GM18951 (cell line): ENCODE measurements around the gene SKAP1.
"Not testable (repeated sequence)": the region's sequence is repeated elsewhere in the genome, so short reads cannot be mapped to it uniquely, and the experiment has no call there.

ENCODE experiments used
- POLR2A ChIP-seq: IDR thresholded peaks from 4 replicates; pipeline ENCODE4 v1.6.1; 2011; ENCODE audit warnings: mild to moderate bottlenecking; ENCODE audit not compliant: insufficient read length, insufficient read depth; ENCODE audit errors: extremely low read depth
- in situ Hi-C: fragments of 300-500 bp; cut with MboI; formaldehyde crosslinking; loops from one replicate; pipeline ENCODE4 v1.12.0; 2022; ENCODE audit warnings: low sequenced_read_pairs, mixed read lengths, inconsistent platforms; ENCODE audit not compliant: unreplicated experiment

The SKAP1 gene

DNA sequence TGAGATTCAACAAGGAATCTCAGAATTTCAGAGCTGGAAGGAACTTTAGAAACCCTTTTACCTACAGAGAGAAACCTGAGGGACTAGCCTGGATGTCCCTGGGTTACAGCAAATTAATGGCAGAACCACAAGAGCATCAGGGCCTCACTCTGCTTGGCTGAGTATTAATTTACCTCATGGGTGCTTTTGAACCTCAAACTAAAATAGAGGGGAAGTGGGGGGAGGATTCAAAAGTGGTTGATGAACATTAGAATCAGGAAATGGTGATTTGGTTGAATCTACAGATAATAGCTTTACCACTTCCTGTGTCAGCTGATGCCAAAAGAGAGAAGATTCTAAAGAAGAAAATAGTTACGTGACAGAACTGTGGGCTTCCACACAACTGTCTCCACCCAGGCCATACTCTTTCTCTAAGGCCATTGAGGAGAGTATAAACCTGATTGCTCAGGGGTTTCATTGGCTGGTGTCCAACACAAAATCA lies 11.3 kb upstream of the SKAP1 start:
- peak; percentile 27 for TF ChIP-seq POLR2A
- in situ Hi-C loops: no loop called here

GRCh38 chr17:48440669-48441068 lies 10.7 kb upstream of the SKAP1 start:
- no peak for TF ChIP-seq POLR2A
- in situ Hi-C loops: no loop called here

DNA sequence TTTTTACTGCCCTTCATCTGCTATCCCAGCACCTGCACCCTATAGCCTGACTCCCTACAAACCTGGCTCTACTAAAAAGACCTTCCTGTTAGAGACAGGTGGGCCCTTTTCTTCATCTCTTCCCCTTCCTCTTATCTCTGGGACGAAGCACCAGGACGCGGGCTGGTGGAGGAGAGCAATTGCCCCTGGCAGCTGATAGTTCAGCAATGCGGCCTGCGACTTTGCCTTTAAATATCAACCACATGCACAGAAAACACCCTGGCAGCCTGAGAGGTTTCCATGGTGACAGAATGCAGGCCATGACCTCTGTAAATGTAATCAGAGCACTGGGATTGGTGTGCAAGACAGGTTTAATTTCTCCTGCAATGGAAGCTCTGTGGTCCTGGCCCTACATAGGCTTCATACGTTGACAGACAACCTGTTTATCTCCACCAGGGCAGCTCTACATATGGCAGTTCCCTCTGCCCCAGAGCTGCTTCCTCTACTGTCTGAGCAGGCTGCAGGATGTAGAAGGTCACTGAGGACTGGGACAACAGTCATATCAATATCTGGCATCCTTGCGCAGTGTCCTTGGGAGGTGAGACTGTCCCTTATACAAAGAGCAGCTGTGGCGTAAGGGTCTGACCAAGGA lies 10.0 kb upstream of the SKAP1 start:
- no peak for TF ChIP-seq POLR2A
- in situ Hi-C loops: no loop called here

- in situ Hi-C loops: no loop called here
- no peak for TF ChIP-seq POLR2A
These were observed 9.3 kb upstream of the SKAP1 start for GRCh38 chr17:48439110-48439850.

GRCh38 chr17:48438516-48439061 lies 8.6 kb upstream of the SKAP1 start:
- TF ChIP-seq POLR2A: no peak
- in situ Hi-C loops: no loop called here

DNA sequence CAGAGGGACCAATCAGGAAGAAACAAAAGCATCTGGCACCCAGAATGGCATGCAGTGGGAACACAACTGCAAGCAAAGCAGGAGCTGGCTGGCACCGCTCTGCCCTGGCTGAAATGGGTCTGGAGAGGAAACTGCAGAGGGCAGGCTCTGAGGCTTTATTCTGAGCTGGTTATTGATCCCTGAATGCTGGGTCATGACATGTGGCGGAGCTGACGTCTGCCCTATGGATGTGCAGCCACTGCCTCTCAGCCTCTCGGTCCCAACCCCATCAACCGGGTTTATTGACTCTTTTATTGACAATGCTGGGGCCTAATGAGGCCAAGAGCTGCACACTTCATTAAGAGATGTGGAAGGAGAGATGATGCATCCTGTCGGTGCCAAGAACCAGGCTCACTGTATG lies 3.9 kb upstream of the SKAP1 start:
- TF ChIP-seq POLR2A: no peak
- in situ Hi-C loops: no loop called here

GRCh38 chr17:48432820-48433775 lies 3.1 kb upstream of the SKAP1 start:
- in situ Hi-C loops: no loop called here
- no peak for TF ChIP-seq POLR2A

DNA sequence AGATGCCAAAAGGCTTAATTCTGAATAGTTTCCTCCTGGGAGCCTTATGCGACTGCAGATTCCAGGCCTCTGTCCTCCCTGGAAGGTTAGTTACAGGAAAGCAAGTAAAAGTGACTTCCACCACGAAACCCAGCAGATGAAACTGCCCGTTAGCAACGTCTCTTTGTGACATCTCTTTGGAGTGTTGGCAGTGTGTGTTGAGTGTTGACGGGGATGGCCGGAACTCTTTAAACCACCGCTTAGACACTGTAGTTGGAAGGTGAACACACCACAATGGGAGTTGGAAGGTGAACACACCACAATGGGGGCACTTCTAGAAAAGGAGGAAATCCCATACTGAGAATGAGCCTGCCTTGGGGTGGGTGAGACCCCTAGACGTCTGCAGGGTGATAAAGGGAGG lies 858 bp downstream of the SKAP1 start:
- in situ Hi-C loops: no loop called here
- no peak for TF ChIP-seq POLR2A

GRCh38 chr17:48427598-48427997 lies 2.4 kb downstream of the SKAP1 start:
- no peak for TF ChIP-seq POLR2A
- in situ Hi-C loops: no loop called here

DNA sequence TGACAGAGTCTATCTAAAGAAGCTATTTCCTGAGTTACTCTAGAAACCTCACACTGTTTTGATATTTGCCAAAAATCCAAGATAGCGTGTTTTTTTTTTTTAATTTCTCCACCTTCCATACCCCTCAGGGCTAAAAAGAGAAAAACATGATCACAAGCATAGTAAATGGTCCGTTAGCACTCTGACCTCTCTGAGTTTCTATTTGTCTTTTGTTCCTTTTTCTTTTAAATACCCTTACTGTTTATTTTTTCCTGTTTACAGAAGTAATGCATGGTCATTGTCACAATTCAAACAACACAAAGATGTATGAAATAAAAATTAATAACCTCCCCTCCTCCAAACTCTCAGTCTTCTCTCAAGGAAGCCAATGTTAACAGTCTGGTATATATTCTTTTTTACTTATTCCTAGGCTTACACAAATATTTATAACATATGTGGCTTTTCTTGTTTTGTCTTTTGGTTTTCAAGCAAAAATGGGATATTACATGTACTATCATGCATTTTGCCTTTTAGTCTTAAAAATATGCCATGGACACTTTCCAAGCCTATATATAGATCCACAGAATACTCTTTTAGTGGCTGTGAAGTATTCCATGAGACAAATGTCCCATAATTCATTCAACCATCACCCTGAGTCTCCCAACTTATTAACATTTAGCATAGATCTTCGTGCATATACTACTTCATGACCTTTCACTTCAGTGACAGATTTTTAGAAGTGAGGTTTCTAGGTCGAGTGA lies 3.1 kb downstream of the SKAP1 start:
- in situ Hi-C loops: no loop called here
- TF ChIP-seq POLR2A: no peak

- in situ Hi-C loops: no loop called here
- no peak for TF ChIP-seq POLR2A
These were observed 3.9 kb downstream of the SKAP1 start for GRCh38 chr17:48426019-48426665.

DNA sequence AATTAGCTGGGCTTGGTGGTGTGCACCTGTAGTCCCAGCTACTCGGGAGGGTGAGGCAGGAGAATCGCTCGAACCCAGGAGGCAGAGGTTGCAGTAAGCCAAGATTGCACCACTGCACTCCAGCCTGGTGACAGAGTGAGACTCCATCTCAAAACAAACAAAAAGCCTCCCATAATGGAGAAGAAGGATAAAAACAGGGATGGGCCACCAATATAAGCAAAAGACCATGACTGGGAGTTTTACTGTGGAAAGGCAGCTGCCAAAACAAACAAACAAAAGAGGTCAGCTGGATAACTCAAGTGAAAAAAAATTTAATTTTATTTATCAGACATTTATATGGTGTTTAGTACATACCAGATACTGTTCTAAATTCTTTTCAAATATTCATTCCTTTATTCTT lies 8.0 kb downstream of the SKAP1 start:
- in situ Hi-C loops: not testable (repeated sequence)
